Chondrocyte (in vitro differentiated cells): ENCODE measurements around the gene RASSF5. TPM values are rescaled to one million over a fixed set of nuclear protein-coding genes. Genes with fewer than 3 reads are reported as not detected.

Source experiments
- DNase-seq: peaks from one replicate; pipeline ENCODE4 v3.0.0; 2021; ENCODE audit warnings: mixed read lengths, low spot score
- H3K27ac Mint-ChIP-seq: one replicate; pipeline ENCODE4 v1.8.0; 2021; ENCODE audit warnings: mild to moderate bottlenecking, moderate library complexity, mixed read lengths; ENCODE audit not compliant: unreplicated experiment
- H3K27me3 Mint-ChIP-seq: 2 replicates; pipeline ENCODE4 v1.8.0; 2021; ENCODE audit warnings: low read depth, mixed read lengths
- H3K36me3 Mint-ChIP-seq: 2 replicates; pipeline ENCODE4 v1.8.0; 2021; ENCODE audit warnings: low read depth, mixed read lengths
- H3K4me1 Mint-ChIP-seq: 2 replicates; pipeline ENCODE4 v1.8.0; 2021; ENCODE audit warnings: low read depth, mild to moderate bottlenecking, mixed read lengths
- H3K4me3 Mint-ChIP-seq: one replicate; pipeline ENCODE4 v1.8.0; 2021; ENCODE audit warnings: mild to moderate bottlenecking, moderate library complexity, mixed read lengths; ENCODE audit not compliant: unreplicated experiment
- H3K9me3 Mint-ChIP-seq: 2 replicates; pipeline ENCODE4 v1.8.0; 2021; ENCODE audit warnings: low read depth, mixed read lengths
- total RNA-seq: library from RNA; stranded (reverse); gene quantifications from 3 replicates; pipeline ENCODE4 v1.2.1, GENCODE V29; 2021
- TF ChIP-seq, protein P1 (sequence below): fragments of 200-600 bp; sonication (generic); IDR thresholded peaks from 2 replicates; pipeline ENCODE4 v1.5.0; 2021; ENCODE audit warnings: antibody characterized with exemption, mild to moderate bottlenecking, moderate library complexity

The RASSF5 gene
- total RNA-seq, 1 donor from 2014 or later: 0.27 TPM

DNA sequence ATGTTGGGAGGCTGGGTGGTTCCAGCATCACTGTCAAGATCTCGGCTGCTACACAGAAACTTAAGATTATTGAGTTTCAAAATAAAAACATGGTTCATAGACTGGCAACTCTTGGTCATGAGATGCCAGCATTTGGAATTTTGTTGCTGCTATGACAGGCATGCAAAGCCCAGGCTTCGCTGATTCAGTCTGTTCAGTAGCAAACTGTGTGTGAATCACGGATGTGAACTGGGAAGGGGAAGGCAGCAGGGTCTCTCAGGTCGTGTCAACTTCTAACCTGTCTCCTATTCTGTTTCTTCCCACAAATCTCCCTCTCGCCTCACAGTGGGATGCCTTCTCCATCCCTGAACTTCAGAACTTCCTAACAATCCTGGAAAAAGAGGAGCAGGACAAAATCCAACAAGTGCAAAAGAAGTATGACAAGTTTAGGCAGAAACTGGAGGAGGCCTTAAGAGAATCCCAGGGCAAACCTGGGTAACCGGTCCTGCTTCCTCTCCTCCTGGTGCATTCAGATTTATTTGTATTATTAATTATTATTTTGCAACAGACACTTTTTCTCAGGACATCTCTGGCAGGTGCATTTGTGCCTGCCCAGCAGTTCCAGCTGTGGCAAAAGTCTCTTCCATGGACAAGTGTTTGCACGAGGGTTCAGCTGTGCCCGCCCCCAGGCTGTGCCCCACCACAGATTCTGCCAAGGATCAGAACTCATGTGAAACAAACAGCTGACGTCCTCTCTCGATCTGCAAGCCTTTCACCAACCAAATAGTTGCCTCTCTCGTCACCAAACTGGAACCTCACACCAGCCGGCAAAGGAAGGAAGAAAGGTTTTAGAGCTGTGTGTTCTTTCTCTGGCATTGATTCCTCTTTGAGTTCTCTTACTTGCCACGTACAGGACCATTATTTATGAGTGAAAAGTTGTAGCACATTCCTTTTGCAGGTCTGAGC, 79.4 kb downstream of the RASSF5 start:
- Mint-ChIP-seq H3K4me1 (peaks cover 43% of the 10 kb centered on the region), H3K9me3 (no peaks in the 10 kb centered on the region), H3K27me3 (peaks cover 4% of the 10 kb centered on the region), H3K4me3 (no peak overlapping the region), H3K36me3 (peaks cover 5% of the 10 kb centered on the region), H3K27ac (peak overlapping the region; percentile 47)
- TF ChIP-seq, protein P1, sequence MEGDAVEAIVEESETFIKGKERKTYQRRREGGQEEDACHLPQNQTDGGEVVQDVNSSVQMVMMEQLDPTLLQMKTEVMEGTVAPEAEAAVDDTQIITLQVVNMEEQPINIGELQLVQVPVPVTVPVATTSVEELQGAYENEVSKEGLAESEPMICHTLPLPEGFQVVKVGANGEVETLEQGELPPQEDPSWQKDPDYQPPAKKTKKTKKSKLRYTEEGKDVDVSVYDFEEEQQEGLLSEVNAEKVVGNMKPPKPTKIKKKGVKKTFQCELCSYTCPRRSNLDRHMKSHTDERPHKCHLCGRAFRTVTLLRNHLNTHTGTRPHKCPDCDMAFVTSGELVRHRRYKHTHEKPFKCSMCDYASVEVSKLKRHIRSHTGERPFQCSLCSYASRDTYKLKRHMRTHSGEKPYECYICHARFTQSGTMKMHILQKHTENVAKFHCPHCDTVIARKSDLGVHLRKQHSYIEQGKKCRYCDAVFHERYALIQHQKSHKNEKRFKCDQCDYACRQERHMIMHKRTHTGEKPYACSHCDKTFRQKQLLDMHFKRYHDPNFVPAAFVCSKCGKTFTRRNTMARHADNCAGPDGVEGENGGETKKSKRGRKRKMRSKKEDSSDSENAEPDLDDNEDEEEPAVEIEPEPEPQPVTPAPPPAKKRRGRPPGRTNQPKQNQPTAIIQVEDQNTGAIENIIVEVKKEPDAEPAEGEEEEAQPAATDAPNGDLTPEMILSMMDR: no peak
- no peak for DNase-seq

DNA sequence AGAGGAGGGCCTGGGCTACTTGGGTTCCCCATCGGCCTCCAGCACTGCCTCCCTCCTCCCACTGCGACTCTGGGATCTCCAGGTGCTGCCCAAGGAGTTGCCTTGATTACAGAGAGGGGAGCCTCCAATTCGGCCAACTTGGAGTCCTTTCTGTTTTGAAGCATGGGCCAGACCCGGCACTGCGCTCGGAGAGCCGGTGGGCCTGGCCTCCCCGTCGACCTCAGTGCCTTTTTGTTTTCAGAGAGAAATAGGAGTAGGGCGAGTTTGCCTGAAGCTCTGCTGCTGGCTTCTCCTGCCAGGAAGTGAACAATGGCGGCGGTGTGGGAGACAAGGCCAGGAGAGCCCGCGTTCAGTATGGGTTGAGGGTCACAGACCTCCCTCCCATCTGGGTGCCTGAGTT, 80.6 kb downstream of the RASSF5 start:
- peaks cover 4% of the 10 kb centered on the region for H3K27me3 Mint-ChIP-seq
- DNase-seq: no peak
- H3K4me1 Mint-ChIP-seq: peaks cover 43% of the 10 kb centered on the region
- no peak overlapping the region for H3K27ac Mint-ChIP-seq
- no peak overlapping the region for H3K4me3 Mint-ChIP-seq
- H3K9me3 Mint-ChIP-seq: no peaks in the 10 kb centered on the region
- TF ChIP-seq, protein P1: no peak
- H3K36me3 Mint-ChIP-seq: peaks cover 14% of the 10 kb centered on the region

DNA sequence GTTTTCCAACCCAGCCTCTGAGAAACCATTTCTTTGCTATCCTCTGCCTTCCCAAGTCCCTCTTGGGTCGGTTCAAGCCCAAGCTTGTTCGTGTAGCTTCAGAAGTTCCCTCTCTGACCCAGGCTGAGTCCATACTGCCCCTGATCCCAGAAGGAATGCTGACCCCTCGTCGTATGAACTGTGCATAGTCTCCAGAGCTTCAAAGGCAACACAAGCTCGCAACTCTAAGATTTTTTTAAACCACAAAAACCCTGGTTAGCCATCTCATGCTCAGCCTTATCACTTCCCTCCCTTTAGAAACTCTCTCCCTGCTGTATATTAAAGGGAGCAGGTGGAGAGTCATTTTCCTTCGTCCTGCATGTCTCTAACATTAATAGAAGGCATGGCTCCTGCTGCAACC, 81.2 kb downstream of the RASSF5 start:
- Mint-ChIP-seq H3K4me3 (no peak overlapping the region), H3K27ac (peak overlapping the region; percentile 93), H3K27me3 (peaks cover 1% of the 10 kb centered on the region), H3K9me3 (no peaks in the 10 kb centered on the region), H3K4me1 (peaks cover 43% of the 10 kb centered on the region), H3K36me3 (peaks cover 17% of the 10 kb centered on the region)
- TF ChIP-seq, protein P1: no peak
- DNase-seq: no peak

DNA sequence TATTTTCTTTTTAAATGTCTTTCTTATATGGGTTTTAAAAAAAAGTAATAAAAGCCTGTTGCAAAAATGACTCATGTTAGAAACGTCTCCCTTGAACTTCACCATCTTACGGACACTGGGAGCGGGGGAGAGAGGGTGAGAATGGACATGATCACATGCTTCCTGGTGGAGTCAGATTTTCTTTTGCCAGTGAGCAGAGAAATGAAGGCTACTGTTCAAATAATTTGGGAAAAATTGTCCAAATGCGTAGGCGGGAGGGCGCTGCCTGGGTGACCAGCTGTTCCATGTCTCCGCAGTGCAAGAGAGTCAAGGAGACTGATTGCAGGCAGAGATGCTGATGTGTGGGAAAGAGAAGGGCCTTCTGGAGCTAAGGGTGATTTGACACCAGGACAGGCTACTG, 81.9 kb downstream of the RASSF5 start:
- Mint-ChIP-seq H3K4me1 (peaks cover 41% of the 10 kb centered on the region), H3K4me3 (no peak overlapping the region), H3K27ac (peak overlapping the region; percentile 93), H3K36me3 (peaks cover 20% of the 10 kb centered on the region), H3K27me3 (no peaks in the 10 kb centered on the region), H3K9me3 (no peaks in the 10 kb centered on the region)
- TF ChIP-seq, protein P1: no peak
- no peak for DNase-seq

DNA sequence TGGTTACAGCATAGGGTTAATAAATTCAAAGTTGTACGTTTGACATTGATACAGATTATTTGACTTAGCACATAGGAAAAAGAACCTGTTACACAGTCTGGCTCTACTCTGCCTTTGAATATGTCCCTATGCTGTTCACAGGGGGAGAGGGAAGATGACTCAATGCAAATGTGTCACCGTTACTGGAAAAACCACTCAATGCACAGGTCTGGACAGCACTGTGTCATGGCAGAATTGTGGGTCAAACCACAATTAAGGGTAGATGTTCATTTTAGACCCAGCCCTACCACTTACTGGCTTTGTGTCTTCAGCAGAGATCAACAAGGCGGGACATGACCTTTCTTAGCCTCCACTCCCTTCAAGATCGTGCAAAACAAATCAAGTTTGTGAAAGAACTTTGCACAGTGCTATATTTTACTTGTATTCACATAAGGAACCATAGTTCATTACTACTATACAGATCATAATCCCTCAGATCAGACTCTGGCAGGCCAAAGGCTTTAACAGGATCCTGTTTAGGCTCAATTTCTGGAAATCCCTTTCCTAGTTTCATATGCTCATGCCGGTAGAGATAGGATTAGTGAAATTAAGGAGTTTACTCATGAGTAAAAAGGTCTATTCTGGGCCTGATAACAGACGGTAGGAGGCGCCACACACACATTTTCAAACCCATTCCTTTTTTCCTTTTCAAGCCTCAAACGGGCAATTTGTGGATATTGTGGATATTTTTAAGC, 82.9 kb downstream of the RASSF5 start:
- TF ChIP-seq, protein P1: peak; percentile 58
- no peaks in the 10 kb centered on the region for H3K9me3 Mint-ChIP-seq
- no peak for DNase-seq
- H3K4me3 Mint-ChIP-seq: no peak overlapping the region
- peaks cover 44% of the 10 kb centered on the region for H3K4me1 Mint-ChIP-seq
- H3K36me3 Mint-ChIP-seq: peaks cover 26% of the 10 kb centered on the region
- peak overlapping the region; percentile 55 for H3K27ac Mint-ChIP-seq
- no peaks in the 10 kb centered on the region for H3K27me3 Mint-ChIP-seq
